ENCODE data around the gene PHTF1.

Gene PHTF1

DNA sequence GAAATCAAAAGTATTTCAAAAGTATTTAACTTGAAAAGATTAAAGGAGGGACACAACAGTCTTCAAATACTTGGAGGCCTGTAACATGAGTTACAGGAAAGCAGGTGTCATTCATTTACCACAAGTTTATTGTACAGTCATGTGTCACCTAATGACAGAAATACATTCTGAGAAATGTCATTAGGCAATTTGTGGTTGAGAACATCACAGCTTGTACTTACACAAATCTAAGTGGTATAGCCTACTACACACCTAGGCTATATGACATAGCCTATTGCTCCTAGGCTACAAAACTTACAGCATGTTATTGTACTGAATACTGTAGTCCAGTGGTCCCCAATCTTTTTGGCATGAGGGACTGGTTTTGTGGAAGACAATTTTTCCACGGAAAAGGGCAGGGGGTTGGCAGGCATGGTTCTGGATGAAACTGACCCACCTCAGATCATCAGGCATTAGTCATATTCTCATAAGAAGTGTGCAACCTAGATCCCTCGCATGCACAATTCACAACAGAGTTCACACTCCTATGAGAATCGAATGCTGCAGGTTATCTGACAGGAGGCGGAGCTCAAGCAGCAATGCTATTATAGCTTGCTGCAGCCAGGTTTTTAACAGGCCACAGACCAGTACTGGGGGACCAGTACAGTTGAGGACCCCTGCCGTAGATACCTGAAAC lies 25.0 kb upstream of the PHTF1 start:
- TF ChIP-seq REST (IDR thresholded peaks at IDR 0.05; ENCODE audit: insufficient read depth in 1 of 2, low read depth in 2 of 2, low read length in 2 of 2): no peak
- TF ChIP-seq TAF1 (IDR thresholded peaks at IDR 0.05; ENCODE audit: borderline replicate concordance, insufficient read depth, low read length): no peak
- no peak for TF ChIP-seq SIN3A (IDR thresholded peaks at IDR 0.05; ENCODE audit: borderline replicate concordance, insufficient read depth, low read length)
- TF ChIP-seq FOXP2 (optimal IDR thresholded peaks at IDR 0.05; ENCODE audit: borderline replicate concordance, extremely low read depth, extremely low read length, insufficient read depth): no peak
- TF ChIP-seq POLR2AphosphoS5 (IDR thresholded peaks at IDR 0.05; ENCODE audit: low read depth, low read length): no peak

DNA sequence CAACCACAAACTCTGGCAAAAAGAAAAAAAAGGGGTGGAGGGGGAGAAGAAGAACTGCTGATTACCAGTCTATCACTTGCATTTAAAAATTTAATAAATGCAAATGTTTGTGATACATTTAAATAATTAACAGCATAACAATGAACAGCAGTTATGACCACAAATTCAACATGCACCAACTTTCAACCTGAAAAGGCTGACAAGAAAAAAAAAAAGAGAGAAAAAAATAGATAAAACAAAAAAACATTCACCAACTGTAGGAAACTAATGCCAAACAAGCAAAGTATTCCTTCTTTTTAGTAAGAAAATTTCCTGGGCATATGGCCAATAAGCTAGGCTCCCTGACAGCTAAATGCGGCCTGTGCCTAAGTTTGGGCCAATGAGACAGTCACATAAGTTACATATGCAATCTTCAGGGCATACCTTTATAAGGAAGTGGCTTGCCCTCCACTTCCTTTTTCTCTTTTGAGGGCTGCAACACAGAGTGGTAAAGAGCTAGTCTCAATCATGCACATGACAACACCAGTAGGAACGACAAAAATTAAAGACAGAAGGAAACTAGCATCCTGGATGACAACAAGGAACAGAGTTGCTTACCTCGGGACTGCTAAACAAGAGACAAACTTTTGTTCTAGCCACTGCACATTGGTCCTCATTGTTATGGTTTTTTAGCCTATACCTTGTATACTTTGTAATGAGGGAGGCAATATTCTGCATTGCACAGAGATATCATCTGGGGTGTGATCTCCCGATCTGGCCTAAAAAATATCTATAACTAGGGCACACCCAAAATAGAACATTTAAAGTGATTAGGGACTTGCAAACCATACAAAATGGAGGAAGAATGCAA lies 24.2 kb upstream of the PHTF1 start:
- no peak for TF ChIP-seq SIN3A (IDR thresholded peaks at IDR 0.05; ENCODE audit: borderline replicate concordance, insufficient read depth, low read length)
- no peak for TF ChIP-seq POLR2AphosphoS5 (IDR thresholded peaks at IDR 0.05; ENCODE audit: low read depth, low read length)
- TF ChIP-seq REST (IDR thresholded peaks at IDR 0.05; ENCODE audit: insufficient read depth in 1 of 2, low read depth in 2 of 2, low read length in 2 of 2): no peak
- no peak for TF ChIP-seq TAF1 (IDR thresholded peaks at IDR 0.05; ENCODE audit: borderline replicate concordance, insufficient read depth, low read length)
- TF ChIP-seq FOXP2 (optimal IDR thresholded peaks at IDR 0.05; ENCODE audit: borderline replicate concordance, extremely low read depth, extremely low read length, insufficient read depth): no peak

DNA sequence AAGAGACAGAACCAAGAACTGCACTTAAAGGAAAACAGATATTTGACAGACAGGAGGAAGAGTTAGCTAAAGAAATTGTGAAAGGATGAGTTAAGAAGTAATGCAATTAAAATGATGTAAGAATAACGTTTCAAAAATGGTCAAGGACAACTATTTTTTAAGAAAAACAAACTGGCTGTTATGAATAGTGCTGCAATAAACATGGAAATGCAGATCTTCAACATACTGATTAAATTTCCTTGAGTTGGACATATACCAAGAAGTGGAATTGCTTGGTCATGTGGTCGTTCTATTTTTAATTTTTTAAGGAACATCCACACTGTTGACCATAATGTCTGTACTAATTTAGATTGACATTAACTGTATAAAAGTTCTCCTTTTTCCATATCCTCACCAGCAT lies 23.1 kb upstream of the PHTF1 start:
- TF ChIP-seq TAF1 (IDR thresholded peaks at IDR 0.05; ENCODE audit: borderline replicate concordance, insufficient read depth, low read length): no peak
- TF ChIP-seq POLR2AphosphoS5 (IDR thresholded peaks at IDR 0.05; ENCODE audit: low read depth, low read length): no peak
- no peak for TF ChIP-seq REST (IDR thresholded peaks at IDR 0.05; ENCODE audit: insufficient read depth in 1 of 2, low read depth in 2 of 2, low read length in 2 of 2)
- no peak for TF ChIP-seq SIN3A (IDR thresholded peaks at IDR 0.05; ENCODE audit: borderline replicate concordance, insufficient read depth, low read length)
- TF ChIP-seq FOXP2 (optimal IDR thresholded peaks at IDR 0.05; ENCODE audit: borderline replicate concordance, extremely low read depth, extremely low read length, insufficient read depth): no peak

DNA sequence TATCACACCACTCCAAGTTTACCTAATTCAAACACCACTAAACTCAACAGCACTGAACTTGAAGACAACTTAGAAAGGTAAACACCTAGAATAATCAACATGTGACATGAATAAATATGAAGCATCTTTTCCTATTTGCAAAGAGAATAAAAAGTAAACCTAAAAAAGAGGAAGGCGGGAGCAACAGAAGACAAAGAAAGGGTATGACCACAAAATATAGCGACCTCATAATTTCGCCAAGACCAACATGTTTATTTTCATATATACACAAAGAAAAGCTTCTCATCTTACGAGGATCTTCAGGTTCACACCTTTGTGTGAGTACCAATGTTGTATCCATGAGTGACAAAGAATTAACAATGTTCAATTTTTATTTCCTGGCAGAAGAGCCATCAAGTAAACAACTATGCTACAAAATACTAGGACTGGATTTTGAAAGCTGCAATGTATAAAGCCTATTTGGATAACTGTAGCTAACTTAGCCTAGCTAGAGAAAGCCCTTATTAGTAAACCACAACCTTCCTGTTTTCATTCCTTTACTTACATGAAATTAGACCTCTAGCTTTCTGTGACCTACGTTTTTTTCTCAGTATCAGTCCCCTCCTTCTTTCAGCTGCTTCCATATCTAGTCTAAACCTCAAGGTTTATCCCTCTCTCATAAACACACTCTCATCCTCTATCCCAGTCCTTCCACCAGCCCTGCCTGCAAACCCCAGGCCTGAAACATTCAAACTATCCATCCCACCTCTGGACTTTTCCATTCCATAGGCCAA lies 21.3 kb upstream of the PHTF1 start:
- TF ChIP-seq REST (IDR thresholded peaks at IDR 0.05; ENCODE audit: insufficient read depth in 1 of 2, low read depth in 2 of 2, low read length in 2 of 2): no peak
- no peak for TF ChIP-seq SIN3A (IDR thresholded peaks at IDR 0.05; ENCODE audit: borderline replicate concordance, insufficient read depth, low read length)
- TF ChIP-seq FOXP2 (optimal IDR thresholded peaks at IDR 0.05; ENCODE audit: borderline replicate concordance, extremely low read depth, extremely low read length, insufficient read depth): no peak
- no peak for TF ChIP-seq TAF1 (IDR thresholded peaks at IDR 0.05; ENCODE audit: borderline replicate concordance, insufficient read depth, low read length)
- no peak for TF ChIP-seq POLR2AphosphoS5 (IDR thresholded peaks at IDR 0.05; ENCODE audit: low read depth, low read length)
